GM19025 (cell line): Measurements from ENCODE around the gene C1QTNF1.
"Not testable (repeated sequence)": the region's sequence is repeated elsewhere in the genome, so short reads cannot be mapped to it uniquely, and the experiment has no call there.

Source experiments
- ATAC-seq: cut with Tn5 transposase; IDR thresholded peaks from one replicate; pipeline ENCODE4 v1.9.1; 2021; ENCODE audit warnings: mild to moderate bottlenecking, low read depth, moderate library complexity; ENCODE audit not compliant: unreplicated experiment

C1QTNF1 gene

DNA sequence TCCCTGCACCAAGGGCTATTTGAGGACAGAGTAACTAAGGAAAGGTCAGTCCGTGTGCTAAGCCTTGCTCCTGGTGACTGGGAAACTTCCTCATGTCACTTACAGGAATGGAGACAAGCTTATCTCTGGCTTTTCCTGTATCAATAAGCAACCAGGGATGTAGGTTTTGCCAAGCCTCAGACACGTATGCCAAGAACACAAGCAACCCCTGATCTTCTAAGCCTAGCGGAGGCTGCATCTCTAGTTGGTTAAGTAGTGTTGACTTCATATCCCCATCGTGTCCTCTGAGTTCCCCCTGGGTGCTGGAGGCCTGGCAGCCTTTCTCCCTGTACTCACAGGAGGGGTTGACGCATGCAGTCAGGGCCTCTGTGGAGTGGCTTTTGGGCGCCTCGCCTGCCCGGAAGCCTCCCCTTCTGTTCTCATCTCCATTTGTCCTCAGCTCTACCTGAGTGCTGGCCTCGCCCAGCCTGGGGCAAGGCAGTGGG lies 1.4 kb upstream of the C1QTNF1 start:
- ATAC-seq, result no peak

DNA sequence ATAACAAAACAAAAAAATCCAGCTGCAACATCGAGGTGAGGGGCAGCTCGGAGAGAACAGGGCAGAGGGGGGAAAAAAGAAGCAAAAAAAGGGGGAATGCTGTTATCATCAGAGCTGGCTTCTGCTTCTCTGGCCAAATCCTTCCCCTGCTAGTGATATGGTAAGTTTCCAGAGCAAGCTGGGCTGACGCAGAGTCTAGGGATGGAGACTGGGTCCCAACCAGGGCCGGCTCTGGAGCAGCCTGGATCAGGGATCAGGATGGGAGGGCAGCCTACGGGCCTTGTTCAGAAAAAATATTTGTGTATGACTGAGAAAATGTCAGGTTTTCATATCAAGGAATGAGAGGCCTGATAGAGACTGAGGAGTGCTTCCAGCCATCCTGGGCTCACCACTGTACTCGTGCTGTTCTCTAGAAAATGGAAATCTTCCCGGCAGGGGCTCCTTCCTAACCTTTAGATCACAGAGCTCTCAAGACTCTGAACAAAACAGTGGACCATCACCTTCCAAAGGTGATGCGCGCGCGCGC lies 726 bp upstream of the C1QTNF1 start:
- ATAC-seq, result no peak

DNA sequence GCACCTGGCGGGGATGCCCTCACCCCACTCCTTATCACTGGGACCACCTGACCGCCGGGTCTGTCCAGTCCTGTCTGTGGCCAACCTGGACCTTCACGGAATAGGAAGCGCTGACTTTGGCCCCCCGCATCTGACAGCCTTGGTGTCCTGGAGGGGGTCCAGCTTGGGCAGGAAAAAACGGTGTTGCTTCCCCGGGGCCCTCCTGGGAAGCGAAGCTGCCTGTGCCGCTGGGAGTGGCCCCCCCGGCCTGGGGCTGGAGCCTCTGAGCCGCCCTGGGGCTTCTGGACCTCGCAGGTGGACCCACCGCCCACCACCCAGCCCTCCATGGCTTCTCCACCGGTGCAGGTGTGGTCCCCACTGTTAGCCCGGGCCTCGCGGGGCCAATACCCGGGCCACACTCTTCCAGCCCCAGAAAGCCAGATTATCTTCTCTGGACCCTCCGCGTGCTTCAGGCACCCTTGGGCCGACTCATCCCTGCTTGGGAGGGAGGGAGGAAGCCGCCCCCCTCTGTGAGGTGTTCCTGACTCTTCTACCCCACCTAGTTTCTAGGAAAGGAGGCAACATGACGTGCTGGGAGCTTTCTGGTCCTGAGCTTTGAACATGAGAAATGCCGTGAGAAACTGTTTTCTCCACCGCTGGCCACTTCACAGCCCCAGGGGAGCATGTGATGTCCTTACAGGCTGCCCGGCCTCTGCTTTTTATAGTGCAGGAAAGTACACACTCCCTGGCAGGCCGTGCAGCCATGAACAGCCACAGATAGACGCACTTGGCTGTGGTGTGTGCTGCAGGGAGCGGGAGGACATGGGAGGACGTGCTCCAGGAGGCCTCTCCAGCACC lies 1.1 kb downstream of the C1QTNF1 start:
- no peak for ATAC-seq

DNA sequence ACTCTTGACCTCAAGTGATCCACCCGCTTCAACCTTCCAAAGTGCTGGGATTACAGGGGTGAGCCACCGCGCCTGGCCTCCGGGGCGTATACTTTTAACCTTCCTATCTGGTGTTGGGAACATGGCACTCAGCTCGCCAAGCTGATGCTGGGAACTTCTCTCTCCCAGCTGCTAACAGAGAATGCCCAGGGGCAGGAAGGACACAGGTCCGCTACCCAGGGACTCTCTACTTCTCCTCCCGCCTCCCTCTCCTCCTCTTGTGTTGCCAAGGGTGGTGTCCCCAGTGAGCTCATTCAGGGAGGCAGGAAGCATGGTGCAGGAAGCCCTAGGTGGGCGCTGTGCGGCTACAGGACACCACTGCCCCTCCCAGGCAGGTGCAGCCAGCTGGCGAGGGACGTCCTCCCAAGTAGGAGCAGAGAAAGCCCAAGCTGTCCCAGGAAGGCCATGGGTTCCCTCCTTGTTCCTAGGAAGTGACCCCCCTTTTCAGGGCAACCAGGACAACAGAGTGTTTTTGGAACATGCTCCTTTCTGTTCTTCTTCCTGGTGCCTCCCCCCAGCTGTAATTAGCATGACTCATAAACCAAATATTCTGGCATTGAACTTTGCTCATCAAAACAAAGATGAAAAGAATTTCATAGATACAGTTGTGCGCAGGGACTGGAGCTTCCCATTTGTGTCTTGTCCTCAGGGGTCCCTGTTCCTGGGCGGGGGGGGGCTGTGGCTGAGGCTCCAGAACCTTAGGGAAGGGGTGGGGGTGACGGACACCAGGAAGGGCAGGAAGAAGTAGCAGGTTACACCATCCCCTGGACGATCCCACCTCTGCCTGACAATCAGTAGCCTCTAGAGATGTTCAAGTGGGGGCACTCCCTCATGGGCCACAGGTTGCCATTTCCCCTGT lies 2.7 kb downstream of the C1QTNF1 start:
- ATAC-seq, result no peak

DNA sequence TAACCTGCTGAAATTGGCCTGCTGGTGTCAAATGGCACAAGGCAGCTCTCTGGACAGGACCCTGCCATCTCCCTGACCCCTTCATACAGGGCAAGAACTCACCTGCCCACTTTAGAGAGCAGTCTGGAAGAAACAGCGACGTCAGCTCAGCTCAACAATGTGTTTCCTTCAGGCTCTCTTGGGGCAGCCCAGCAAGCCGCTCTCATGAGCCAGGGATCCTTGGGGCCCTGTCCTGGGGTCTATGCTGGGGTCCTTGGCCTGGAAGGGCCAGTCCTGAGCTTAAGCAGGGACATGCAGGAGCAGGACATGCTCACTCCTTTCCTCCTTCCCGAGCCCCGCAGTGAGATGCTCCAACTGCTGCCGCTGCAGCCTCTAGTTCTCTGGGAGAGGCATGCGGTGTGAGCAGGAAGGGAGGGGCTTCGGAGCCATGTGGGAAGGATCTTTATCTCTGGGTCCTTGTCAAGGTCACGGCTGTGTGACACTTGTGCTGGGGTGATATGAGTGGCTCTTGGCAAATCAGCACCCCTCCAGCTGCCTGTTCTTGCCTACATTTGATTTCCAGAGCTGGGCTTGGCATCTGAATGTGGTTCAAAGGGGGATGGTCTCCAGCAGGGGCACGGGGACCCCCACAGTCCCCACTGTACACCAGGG lies 3.4 kb downstream of the C1QTNF1 start:
- no peak for ATAC-seq

DNA sequence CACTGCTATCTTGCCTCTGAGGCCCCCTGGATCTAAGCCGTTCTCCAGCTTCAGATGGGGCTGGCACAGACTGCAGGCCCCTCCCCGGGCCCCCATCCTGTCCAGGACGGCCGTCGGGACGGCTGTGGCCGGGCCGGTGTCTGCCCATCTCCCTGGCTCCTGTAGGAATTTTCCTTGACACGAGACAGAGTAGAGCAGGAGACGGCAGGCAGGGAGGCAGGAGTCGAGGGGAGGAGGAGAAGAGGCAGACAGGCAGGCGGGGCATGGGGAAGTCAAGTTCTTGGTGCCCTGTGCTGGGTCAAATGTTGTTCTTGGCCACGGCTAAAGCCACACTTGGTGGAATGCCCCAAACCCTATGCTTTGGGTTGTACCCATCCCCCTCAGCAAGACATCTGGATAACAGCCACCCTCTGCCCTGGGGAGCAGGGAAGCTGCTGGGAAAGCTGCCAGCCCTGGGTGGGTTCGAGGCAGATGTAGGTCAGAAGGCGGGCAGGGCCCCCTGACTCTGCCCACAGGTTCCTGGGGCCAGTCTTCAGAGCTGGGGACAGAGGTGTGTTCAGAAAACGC lies 4.0 kb downstream of the C1QTNF1 start:
- ATAC-seq, result no peak

DNA sequence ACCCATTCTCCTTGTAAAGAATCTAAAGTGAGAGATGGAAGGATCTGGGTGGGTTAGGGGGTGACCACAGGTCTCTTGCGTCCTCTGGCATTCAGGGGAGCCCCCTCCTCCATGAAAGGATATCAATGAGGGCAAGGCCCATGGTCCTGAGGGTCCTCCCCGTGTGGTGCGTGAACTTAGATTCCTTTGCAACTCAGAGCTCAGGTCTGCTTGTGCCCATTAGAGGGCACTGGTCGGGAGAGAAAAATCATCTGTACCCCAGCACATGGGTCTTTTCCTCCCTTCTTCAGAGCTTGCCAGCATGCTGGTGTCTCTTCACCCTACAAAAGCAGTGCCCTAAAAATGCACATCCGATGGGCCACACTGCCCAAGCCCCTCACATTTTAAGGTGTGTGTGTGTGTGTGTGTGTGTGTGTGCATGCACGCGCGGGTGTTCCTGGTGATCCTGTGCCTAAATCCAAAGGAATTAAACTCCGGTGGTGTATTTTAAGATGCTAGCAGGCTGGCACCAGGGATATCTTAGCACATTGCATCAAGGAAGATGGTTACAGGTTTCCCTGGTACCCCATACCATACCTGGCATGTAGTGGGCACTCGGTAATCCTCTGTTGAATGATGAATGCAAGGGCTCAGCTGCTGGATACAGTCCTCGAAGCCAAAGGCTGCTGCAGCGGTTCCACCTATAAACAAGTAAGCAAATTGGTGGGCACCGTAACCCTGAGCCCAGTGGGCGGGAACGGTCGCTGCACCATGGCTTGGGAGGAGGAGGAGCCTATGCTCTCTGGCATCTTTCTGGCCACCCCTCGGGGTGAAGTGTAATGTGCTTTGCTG lies 4.7 kb downstream of the C1QTNF1 start:
- ATAC-seq, result no peak

DNA sequence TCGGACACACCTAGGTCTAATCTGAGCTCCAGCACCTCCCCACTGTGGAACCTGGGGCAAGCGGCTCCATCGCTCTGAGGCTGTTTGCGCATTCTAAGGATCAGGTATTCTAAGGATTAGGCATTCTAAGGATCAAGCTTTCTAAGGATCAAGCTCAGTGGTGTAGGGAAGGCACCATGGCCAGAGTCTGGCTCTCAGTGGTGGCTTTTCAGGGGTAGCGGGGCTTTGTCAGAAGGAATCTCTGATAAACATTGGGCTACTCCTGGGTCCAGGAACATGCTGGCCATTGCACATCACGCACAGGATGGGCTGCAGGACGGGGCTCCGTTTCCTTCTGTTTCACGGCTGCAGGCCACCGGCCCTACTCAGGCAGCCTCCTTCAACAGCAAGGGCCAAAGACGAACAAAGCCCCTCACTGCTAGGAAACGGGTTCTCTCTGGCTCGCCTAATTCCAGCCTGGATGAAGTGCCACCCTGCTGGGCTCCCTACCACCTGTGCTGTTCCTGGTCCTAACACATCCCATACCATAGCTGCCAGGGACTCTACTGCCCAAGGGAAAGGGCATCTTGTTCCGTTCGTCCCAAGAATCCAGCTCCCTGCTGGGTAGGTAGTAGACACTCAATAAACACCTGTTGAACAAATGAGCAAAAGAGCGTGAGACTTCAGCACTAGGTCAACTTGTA lies 5.5 kb downstream of the C1QTNF1 start:
- no peak for ATAC-seq

DNA sequence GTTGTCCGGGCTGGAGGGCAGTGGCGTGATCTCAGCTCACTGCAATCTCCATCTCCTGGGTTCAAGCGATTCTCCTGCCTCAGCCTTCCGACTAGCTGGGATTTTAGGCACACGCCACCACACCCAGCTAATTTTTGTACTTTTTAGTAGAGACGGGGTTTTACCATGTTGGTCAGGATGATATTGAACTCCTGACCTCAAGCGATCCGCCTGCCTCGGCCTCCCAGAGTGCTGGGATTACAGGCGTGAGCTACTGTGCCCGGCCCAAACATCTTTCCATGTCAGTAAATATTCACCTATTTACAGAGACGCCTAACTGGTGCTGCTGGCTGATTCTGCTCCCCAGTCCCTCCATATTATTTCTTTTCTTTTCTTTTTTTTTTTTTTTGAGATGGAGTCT lies 6.7 kb downstream of the C1QTNF1 start:
- ATAC-seq, result not testable (repeated sequence)

DNA sequence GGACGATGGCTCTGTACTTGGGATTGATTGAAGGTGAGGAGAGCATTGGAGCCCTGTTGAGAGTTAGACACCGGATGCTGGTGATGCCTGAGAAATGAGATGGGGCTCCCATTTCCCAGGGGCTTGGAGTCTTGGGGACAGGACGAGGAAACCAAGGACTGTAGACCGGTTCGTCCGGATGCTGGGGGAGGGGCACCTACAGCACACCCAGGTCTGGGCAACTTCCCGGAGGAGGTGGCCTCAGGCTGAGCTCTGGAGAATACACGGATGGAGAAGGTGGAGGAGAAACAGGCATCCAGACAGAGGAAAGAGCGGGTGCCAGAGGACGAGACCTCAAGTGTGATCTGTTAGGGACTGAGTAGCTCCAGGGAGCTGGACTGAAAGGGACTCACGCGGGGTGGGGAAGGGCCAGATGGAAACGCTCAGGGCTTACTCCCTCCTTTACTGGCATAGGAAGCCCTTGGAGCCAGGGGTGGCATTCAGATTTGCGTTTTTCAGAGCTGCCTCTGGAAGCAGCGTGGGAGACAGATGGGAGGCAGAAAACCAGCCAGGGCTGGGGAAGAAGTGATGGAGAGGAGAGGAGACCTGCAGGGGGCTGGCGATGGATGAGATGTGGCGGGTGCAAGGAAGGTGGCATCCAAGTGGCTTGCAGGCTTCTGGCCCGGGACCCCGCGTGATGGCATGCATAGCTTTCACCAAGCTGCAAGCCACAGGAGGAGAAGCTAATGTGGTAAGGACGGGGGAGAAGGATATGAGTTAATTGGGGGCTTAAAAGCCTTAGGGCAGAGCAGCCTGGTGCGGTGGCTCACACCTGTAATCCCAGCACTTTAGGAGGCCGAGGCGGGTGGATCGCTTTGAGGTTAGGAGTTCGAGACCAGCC lies 8.3 kb downstream of the C1QTNF1 start:
- no peak for ATAC-seq

DNA sequence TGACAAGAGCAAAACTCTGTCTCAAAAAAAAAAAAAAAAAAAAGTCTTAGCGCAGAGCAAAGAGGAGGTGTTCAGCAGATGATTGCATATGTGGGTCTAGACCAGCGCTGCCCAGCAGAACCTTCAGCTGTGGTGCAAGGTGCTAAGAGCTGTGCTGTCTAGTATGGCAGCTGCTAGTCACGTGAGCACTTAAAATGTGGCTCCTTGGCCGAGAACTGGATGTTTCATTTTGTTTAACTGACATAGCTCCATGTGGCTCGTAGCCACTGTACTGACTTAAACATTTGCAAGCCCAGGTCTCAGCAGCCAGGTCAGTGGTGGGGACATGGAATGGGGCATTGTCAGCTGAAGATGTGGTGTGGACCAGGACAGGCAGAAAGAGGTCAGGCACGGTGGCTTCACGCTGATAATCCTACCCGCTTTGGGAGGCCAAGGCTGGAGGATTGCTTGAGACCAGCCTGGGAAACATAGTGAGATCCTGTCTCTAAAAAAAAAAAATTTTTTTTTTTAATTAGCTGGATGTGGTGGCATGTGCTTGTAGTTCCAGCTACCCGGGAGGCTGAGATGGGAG lies 9.2 kb downstream of the C1QTNF1 start:
- ATAC-seq, result no peak

DNA sequence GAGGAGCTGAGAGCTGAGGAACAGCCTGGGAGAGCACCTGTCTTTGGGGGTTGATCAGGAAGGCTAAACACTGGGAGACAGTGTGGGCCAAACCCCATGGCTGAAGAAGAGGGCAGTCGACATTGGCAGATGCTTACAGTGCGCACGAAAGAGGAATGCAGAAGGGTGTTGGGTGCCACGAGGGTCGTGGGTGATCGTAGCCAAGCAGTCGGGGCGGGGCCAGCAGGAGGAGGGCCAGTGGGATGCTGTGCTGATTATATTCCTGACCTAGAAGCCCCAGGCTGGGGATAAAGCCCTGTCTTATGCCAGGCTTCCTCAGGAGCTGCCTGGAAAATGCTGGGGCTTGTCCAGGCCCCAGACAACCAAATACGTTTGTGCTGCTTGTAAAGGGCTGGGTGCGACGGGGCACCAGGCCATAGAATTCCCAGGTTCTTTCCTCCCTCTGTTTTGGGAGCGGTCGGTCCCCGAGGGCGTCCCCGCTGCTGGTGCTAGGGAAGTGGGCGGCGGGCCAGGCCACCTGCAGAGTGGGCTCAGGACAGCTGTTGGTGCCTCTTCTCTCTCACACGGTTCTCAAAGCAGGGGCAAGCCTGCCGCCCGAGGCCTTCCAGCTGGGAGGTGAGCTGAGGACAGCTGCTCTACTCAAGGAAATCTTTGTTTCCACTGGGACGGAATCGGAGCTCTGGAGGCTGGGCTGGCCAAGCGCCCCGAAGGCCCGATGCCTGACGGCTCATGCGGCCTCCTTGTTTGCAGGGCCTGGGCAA lies 10.0 kb downstream of the C1QTNF1 start:
- ATAC-seq, result no peak

DNA sequence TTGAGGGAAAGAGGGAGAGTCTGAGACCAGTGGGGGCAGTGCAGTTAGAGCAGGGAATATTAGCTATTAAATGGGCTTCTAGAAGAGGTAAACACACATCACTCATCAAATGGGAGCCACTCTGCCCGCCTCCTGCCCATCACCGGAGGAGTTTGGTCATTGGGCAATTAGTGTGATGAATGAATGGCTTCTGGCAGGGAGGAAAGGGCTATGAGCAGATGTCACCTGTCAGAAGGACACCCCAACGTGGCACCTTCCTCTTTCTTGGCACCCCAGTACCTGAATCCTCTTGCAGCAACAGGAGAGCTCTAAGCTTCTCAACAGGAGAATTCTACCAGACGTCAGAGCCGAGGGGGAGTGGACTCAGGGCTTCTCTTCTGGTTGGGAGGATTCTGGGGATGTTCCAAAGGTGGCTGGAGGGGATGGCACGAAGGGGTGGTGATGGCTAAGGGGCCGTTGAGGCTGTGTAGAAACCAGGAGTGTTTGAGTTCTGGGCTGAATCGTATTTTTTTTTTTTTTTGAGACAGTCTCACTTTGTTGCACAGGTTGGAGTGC lies 11.0 kb downstream of the C1QTNF1 start:
- ATAC-seq, result no peak

DNA sequence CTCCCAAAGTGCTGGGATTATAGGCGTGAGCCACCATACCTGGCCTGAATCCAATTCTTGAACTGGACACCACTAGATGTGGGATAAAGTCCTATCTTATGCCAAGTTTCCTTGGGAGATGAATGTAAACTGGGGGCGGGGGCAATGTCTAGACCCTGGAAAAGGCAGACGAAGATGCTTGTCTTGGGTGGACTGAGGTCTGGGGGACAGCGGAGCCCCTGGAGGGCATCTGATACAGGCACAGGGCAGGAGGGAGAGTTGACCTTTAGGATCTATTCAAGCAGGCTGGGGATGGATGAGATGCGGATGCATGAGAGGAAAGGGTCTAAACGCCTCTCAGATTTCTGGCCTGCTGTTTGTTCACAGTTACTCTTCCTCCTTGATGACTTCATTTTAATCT lies 11.7 kb downstream of the C1QTNF1 start:
- no peak for ATAC-seq

DNA sequence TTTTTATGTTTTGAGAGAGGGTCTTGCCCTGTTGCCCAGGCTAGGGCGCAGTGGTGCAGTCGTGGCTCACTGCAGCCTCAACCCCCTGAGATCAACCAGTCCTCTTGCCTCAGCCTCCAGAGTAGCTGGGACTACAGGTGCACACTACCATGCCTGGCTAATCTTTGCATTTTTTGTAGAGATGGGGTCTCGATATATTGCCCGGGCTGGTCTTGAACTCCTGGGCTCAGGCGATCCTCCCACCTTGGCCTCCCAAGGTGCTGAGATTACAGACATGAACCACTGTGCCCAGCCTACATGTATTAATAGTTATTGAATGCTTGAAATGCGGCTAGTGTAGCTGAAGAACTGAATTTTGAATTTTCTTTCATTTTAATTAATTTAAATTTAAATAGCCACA lies 12.2 kb downstream of the C1QTNF1 start:
- no peak for ATAC-seq

DNA sequence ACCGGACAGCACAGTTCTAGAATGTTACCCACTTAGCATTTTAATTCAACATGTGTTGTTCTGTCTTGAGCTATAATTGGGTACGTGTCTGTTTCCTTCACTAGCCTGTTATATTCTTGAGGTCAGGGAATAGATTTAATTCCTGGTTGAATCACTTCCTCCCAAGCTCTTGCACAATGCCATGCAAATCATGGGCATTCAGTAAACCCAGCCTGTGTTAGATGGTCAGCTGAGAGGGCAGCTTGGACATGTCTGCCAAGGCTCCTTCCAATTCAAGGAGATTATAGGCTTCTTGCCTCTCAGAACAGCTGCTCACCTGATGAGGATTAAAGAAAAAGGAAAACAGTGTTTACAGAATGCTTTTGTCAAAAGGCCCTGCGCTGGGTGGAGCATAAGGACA lies 12.6 kb downstream of the C1QTNF1 start:
- no peak for ATAC-seq
